Activated naive CD4-positive, alpha-beta T cell treated with anti-CD3 and anti-CD28 coated beads for 36 hours (primary cell): ENCODE data around the gene ADAMTS7. TPM values are rescaled to one million over a fixed set of nuclear protein-coding genes. Genes with fewer than 3 reads are reported as not detected.
A peak's percentile ranks its signal among the peaks of the same experiment; 100 is the strongest.
"Not testable (repeated sequence)": the region's sequence is repeated elsewhere in the genome, so short reads cannot be mapped to it uniquely, and the experiment has no call there.

Experiments
- CTCF ChIA-PET: fragments of 350-600 bp; sonication (Branson Sonifier 250); formaldehyde crosslinking; loops from one replicate; lab custom pipeline; 2021; ENCODE audit warnings: antibody characterized with exemption; lab: Charles Lee
- DNase-seq: peaks from one replicate; pipeline ENCODE4 v3.0.0-alpha.2; 2020
- H3K27ac Mint-ChIP-seq: one replicate; pipeline ENCODE4 v1.8.0; 2021; ENCODE audit warnings: mild to moderate bottlenecking, mixed read lengths
- H3K27me3 Mint-ChIP-seq: one replicate; pipeline ENCODE4 v1.8.0; 2021; ENCODE audit warnings: low read depth, mixed read lengths
- H3K36me3 Mint-ChIP-seq: one replicate; pipeline ENCODE4 v1.8.0; 2021; ENCODE audit warnings: low read depth, mixed read lengths
- H3K4me1 Mint-ChIP-seq: one replicate; pipeline ENCODE4 v1.8.0; 2021; ENCODE audit warnings: low read depth, mixed read lengths
- H3K4me3 Mint-ChIP-seq: one replicate; pipeline ENCODE4 v1.8.0; 2021; ENCODE audit warnings: mild to moderate bottlenecking, moderate library complexity, mixed read lengths
- H3K9me3 Mint-ChIP-seq: one replicate; pipeline ENCODE4 v1.8.0; 2021; ENCODE audit warnings: mixed read lengths
- intact Hi-C: fragments of 100-400 bp; cut with micrococcal nuclease; formaldehyde crosslinking; loops from one replicate; pipeline ENCODE4 v1.15.1; 2023
- total RNA-seq, 2 experiments: library from RNA; stranded (reverse); gene quantifications; one replicate each; pipeline ENCODE4 v1.2.3, GENCODE V29; 2021

The ADAMTS7 gene
- total RNA-seq, 2 experiments from 2014 or later: 0.07 to 0.10 TPM

DNA sequence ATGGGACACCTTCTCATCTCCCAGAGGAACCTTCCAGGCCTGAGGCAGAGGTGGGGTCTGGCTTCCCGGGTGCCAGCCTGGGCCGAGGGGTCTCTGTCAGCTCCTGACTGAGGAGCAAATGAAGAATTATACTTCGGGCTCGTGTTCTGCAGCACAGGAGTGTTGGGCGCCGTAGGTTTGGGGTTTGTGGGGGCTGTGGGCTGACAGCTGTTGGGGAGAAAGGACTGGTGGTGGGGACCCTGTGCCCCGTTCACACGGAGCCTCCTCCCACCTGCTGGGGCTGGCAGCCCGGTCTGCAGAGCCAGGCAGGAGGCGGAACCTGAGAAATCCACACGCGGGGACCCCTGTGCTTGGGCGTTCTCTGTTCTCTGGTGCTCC is 59.7 kb downstream of the ADAMTS7 start:
- intact Hi-C loops: loop anchor here (1.0 to 10.0 kb wide), 4 partner anchors 35 to 433 kb away; no protein-coding TSS in a partner anchor

DNA sequence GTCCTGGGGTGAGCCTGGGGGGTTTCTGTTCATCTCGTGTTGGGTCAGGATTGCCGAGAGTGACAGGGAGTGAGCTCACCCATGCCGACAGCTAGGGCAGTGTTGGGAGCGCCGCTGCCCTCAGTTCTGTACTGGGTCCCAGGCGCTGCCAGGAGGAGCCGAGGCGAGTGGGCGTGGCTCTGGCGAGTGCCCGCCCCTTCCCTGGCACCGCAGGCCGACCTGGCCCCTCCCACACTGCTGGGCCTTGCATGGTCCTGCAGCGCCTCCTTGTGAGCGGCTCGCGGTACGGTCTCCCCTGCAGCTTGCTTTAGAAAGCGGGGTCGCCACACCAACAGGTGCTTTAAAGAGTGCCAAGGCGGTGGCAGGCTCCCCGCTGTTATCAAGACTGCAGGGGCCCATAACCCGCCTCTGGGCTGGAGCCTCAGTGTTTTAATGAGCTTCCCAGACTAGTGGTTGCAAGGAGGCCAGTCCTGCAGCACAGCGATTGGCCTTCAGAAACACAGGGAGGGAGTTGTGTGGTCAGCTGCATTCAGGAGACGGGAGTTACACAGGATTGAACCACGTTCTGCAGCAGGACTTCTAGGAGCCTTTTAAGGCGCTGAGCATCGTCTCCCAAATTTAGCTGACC is 60.2 kb downstream of the ADAMTS7 start:
- H3K27ac Mint-ChIP-seq, H3K9me3 Mint-ChIP-seq, H3K36me3 Mint-ChIP-seq, H3K4me1 Mint-ChIP-seq, H3K27me3 Mint-ChIP-seq: not testable (repeated sequence)
- H3K4me3 Mint-ChIP-seq: peak overlapping the region; percentile 51
- peak; percentile 94 for DNase-seq
- intact Hi-C loops: loop anchor here (1.0 to 10.0 kb wide), 4 partner anchors 35 to 434 kb away; no protein-coding TSS in a partner anchor
- CTCF ChIA-PET: interaction anchor here (0.6 to 3.3 kb wide), 10 partner anchors 11 to 269 kb away, joined by 3 to 17 read pairs (median 3); no protein-coding TSS in a partner anchor

More for the DNA sequence above, 59.7 kb downstream of the ADAMTS7 start:
- Mint-ChIP-seq H3K27me3 (no peaks in the 10 kb centered on the region), H3K36me3 (no peaks in the 10 kb centered on the region), H3K9me3 (no peaks in the 10 kb centered on the region), H3K4me1 (peaks cover 8% of the 10 kb centered on the region), H3K4me3 (no peak overlapping the region), H3K27ac (no peak overlapping the region)
- DNase-seq: no peak
- CTCF ChIA-PET: interaction anchor here (0.6 to 3.3 kb wide), 8 partner anchors 10 to 269 kb away, joined by 3 to 17 read pairs (median 4); no protein-coding TSS in a partner anchor

DNA sequence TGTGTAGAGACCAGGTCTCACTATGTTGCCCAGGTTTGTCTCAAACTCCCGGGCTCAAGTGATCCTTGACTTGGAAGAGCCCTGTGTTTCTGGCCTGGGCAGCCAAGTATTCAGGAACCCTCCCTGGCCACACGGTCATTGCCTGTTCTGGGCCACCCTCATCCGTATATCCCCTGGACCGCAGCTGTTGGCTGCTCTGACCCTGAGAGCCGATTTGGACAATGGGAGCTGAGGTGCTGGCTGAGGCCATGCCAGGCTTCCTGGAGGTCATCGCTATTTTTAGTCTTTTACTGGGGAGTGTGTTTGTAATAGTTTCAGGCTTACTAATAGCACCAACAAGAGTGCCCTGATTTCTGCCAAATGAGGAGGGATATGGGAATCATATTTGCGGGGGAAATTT is 60.7 kb downstream of the ADAMTS7 start:
- CTCF ChIA-PET: interaction anchor here (0.7 to 3.3 kb wide), 9 partner anchors 10 to 131 kb away, joined by 3 to 17 read pairs (median 3); no protein-coding TSS in a partner anchor

DNA sequence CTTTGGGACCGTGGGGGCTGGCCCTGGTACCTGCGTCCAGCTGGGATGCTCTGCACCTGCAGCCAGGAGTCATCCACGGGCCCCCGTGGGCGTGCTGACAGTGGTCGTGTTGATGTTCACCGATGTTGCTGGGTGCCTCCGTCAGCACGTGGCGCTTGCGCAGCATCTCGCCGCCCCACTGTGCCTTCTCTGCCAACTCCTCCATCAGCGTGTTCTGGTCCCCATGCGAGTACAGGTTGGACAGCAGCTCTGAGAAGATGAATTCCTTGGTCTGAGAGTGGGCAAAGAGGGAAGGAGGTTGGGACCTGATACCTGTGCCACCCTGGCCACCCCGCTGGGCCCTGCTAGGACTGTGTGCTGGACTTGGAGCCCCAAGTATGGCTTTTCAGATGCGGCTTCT is 61.4 kb downstream of the ADAMTS7 start:
- Mint-ChIP-seq H3K9me3 (no peaks in the 10 kb centered on the region), H3K27me3 (no peaks in the 10 kb centered on the region), H3K27ac (no peak overlapping the region), H3K4me3 (no peak overlapping the region), H3K36me3 (no peaks in the 10 kb centered on the region), H3K4me1 (peaks cover 5% of the 10 kb centered on the region)
- peak; percentile 3 for DNase-seq
- CTCF ChIA-PET: interaction anchor here (0.9 to 3.3 kb wide), 5 partner anchors 10 to 130 kb away, joined by 3 to 17 read pairs (median 3); no protein-coding TSS in a partner anchor
- intact Hi-C loops: loop anchor here (5.0 to 10.0 kb wide), 2 partner anchors 113 to 435 kb away; no protein-coding TSS in a partner anchor

More for the DNA sequence above, 60.7 kb downstream of the ADAMTS7 start:
- H3K4me1 Mint-ChIP-seq: peaks cover 5% of the 10 kb centered on the region
- DNase-seq: peak; percentile 1
- H3K27me3 Mint-ChIP-seq: no peaks in the 10 kb centered on the region
- H3K27ac Mint-ChIP-seq: no peak overlapping the region
- H3K4me3 Mint-ChIP-seq: peak overlapping the region; percentile 51
- no peaks in the 10 kb centered on the region for H3K36me3 Mint-ChIP-seq
- intact Hi-C loops: loop anchor here (5.0 to 10.0 kb wide), 2 partner anchors 113 to 434 kb away; no protein-coding TSS in a partner anchor
- H3K9me3 Mint-ChIP-seq: no peaks in the 10 kb centered on the region

DNA sequence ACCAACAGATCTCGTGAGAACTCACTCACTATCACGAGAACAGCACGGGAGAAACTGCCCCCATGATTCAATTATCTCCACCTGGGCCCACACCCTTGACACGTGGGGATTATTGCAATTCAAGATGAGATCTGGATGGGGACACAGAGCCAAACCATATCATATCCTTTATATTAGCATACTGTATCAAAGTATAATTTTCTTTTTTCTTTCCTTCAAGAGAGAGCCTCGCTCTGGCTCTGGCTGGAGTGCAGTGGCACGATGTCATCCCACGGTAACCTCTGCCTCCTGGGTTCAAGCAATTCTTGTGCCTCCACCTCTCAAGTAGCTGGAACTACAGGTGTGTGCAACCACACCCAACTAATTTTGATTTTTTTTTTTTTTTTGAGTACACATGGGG is 63.4 kb downstream of the ADAMTS7 start:
- intact Hi-C loops, H3K9me3 Mint-ChIP-seq, H3K4me3 Mint-ChIP-seq, H3K27ac Mint-ChIP-seq, H3K27me3 Mint-ChIP-seq, H3K4me1 Mint-ChIP-seq, H3K36me3 Mint-ChIP-seq, DNase-seq: not testable (repeated sequence)
- CTCF ChIA-PET: interaction anchor here (0.7 to 0.9 kb wide), 2 partner anchors 93 to 799 kb away, joined by 3 read pairs; no protein-coding TSS in a partner anchor

DNA sequence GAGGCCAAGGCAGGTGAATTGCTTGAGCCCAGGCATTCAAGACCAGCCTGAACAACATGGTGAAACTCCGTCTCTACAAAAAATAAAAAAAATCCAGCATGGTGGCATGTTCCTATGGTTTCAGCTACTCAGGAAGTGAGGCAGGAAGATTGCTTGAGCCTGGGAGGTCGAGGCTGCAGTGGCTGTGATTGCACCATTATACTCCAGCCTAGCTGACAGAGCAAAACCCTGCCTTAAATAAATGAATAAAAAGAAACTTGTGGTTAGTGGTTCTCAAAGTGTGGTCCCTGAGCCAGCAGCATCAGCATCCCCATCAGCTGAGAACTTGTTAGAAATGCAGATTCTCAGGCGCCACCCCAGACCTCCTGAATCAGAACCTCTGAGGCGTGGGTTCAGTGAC is 69.6 kb downstream of the ADAMTS7 start:
- CTCF ChIA-PET: interaction anchor here (0.9 to 5.0 kb wide), 4 partner anchors 9 to 103 kb away, joined by 3 to 25 read pairs (median 10); no protein-coding TSS in a partner anchor
- H3K9me3 Mint-ChIP-seq, H3K36me3 Mint-ChIP-seq, DNase-seq, H3K4me1 Mint-ChIP-seq, H3K27ac Mint-ChIP-seq, H3K4me3 Mint-ChIP-seq, H3K27me3 Mint-ChIP-seq, intact Hi-C loops: not testable (repeated sequence)

DNA sequence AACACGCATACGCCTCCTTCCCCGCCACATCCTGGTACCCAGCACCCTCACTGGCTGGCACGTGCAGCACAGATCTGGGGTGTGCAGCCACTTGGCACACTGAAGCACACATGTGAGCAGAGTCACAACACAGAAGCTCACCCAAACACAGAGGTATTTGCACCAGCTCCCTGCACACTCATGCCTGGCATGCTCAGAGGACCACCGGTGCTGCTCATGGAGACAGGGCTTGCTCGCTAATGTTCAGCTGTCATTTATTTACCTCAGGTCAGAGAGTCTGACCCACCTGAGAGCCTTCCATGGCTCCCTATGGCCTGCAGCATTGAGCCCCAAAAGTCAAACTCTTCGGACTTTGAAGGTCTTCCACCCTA is 70.4 kb downstream of the ADAMTS7 start:
- no peak for DNase-seq
- Mint-ChIP-seq H3K36me3 (no peaks in the 10 kb centered on the region), H3K4me3 (no peak overlapping the region), H3K9me3 (no peaks in the 10 kb centered on the region), H3K27me3 (peaks cover 2% of the 10 kb centered on the region), H3K4me1 (peaks cover 2% of the 10 kb centered on the region), H3K27ac (no peak overlapping the region)
- intact Hi-C loops: no loop called here
- CTCF ChIA-PET: interaction anchor here (0.6 to 5.0 kb wide), 6 partner anchors 10 to 102 kb away, joined by 3 to 25 read pairs (median 4); no protein-coding TSS in a partner anchor

DNA sequence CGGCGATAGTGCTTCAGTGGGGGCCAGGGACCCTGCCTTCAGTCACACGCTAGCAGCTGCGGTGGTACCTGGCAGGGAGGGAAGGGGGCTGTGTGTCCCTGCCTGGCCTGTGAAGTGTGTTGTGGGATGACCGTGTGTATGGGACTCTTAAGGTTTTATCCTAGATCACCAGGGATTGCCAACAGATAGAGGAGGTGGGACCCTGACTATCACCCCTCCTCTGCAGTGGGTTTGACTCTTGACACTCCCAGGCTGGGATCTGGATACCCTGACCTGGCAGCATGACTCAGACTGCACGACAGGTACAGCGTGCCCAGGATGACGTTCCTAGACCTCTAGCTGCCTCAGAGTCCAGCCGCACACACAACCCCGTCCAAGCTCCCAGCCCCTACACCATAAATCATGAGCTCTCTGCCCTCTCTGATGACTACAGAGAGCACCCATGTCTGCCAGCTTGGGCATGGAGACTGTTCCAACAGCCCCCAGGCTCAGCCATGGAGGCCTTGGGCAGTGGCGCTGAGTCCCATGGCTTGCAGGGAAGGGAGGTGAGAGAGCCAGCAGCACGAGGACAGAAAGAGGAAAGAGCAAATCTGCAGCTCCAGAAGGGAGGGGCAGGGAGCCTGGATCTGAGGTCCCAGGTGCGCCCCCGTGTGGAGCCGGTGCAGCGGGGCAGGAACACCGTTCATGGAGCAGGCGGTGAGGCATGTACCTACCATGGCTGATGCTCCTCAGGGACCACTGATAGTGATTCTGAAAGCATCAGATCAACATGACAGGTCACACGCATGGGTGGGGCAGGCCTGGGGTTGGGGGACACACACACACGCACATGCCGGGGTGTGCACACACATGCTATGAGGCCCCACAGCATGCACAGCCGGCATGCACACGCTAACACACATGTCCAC is 71.0 kb downstream of the ADAMTS7 start:
- DNase-seq: peak; percentile 79
- Mint-ChIP-seq H3K4me3 (no peak overlapping the region), H3K4me1 (peaks cover 2% of the 10 kb centered on the region), H3K27ac (no peak overlapping the region), H3K27me3 (peaks cover 2% of the 10 kb centered on the region), H3K9me3 (no peaks in the 10 kb centered on the region), H3K36me3 (no peaks in the 10 kb centered on the region)
- intact Hi-C loops: no loop called here
- CTCF ChIA-PET: interaction anchor here (0.6 to 5.0 kb wide), 7 partner anchors 11 to 207 kb away, joined by 3 to 25 read pairs (median 4); no protein-coding TSS in a partner anchor

DNA sequence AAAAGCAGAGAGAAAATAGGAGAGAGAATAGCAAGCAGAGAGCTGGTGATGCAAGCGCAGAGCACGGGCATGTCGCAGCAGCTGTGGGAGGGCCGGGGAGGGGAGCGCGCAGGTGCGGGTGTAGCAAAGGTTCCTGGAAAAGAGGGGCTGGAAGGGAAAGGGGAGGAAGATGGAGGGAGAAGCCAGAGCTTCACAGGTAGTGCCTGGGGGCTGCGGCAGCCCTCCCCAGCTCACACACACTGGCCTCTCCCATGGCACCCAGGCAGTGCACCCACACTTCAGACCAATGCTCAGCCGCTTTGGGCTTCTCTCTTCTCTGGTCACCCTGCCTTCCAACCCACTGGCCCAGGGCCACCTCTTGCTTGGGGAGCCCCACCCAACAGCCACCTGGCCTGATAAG is 72.1 kb downstream of the ADAMTS7 start:
- H3K27ac Mint-ChIP-seq: no peak overlapping the region
- no peaks in the 10 kb centered on the region for H3K9me3 Mint-ChIP-seq
- H3K36me3 Mint-ChIP-seq: no peaks in the 10 kb centered on the region
- intact Hi-C loops: no loop called here
- no peak overlapping the region for H3K4me3 Mint-ChIP-seq
- CTCF ChIA-PET: interaction anchor here (1.0 to 5.0 kb wide), 7 partner anchors 11 to 120 kb away, joined by 3 to 25 read pairs (median 4); no protein-coding TSS in a partner anchor
- H3K4me1 Mint-ChIP-seq: peaks cover 2% of the 10 kb centered on the region
- DNase-seq: no peak
- H3K27me3 Mint-ChIP-seq: peaks cover 2% of the 10 kb centered on the region

DNA sequence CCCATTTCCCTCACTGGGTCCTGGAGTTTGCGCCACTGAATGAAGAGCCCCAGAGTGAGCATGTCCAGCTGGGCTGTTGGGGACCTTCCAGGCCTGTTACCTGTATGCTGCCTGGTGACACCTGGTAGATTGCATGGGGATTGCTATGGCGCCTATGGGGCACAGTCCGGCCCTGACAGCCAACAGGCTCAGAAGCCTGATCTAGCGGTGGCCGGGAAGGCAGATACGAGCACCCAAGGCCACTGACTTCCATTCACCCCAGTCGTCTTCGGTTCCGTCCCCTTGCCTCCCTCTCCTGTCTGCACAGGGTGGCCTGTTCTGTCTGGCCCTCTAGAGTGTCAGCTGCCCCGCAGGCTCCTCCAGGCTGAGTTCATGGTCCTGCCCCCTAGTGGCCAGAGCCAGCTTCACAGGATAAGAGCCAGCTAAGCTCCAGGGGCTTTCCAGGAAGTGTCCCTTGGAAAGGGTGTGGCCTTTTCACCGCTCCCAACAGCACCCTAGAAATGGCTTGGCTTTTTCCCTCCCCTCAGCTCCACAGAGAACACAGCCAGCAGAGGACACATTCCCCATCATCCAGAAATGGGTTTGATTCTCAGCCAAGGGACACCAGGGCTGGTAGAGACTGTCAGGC is 73.2 kb downstream of the ADAMTS7 start:
- H3K9me3 Mint-ChIP-seq, H3K4me1 Mint-ChIP-seq, H3K27me3 Mint-ChIP-seq, H3K36me3 Mint-ChIP-seq, H3K4me3 Mint-ChIP-seq, intact Hi-C loops, DNase-seq, H3K27ac Mint-ChIP-seq: not testable (repeated sequence)
- CTCF ChIA-PET: interaction anchor here (0.8 to 5.0 kb wide), 5 partner anchors 13 to 241 kb away, joined by 3 to 25 read pairs (median 4); no protein-coding TSS in a partner anchor

DNA sequence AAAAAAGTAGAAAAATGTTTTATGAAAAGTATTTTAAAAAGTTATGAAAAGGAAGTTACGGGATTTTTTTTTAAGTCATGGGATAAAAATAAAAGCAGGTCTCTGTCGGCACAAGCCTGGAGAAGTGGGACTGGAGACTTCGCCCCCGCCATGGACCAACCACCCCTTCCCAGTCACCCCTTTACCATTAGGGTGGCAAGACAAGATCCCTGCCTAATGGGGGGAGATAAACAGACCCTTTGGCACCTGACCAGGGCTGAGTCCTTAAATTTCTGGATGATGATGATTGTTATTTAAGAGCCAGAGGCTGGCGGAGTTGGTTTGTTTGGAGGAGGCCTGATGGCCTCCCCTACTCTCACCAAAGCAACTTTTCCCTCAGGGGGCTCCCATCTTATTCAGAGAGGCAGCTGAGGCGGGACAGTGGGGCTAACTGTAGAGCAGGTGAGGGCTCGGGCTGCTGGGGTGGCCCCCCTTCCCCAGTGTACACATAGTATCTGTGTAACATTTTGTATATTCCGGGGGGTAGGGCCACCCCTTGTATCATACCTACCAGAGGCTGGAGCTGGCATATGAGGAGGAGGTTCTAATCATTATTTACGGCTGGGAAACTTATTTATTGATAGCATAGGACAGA is 74.0 kb downstream of the ADAMTS7 start:
- H3K27me3 Mint-ChIP-seq: peaks cover 6% of the 10 kb centered on the region
- peaks cover 2% of the 10 kb centered on the region for H3K4me1 Mint-ChIP-seq
- CTCF ChIA-PET: interaction anchor here (5.0 kb wide), 1 partner anchor 99 kb away, joined by 25 read pairs; no protein-coding TSS in a partner anchor
- H3K4me3 Mint-ChIP-seq: no peak overlapping the region
- H3K9me3 Mint-ChIP-seq: no peaks in the 10 kb centered on the region
- no peak overlapping the region for H3K27ac Mint-ChIP-seq
- no peaks in the 10 kb centered on the region for H3K36me3 Mint-ChIP-seq
- intact Hi-C loops: no loop called here
- DNase-seq: no peak
